SW480 (cell line): ENCODE results near the gene EEPD1.
"Not testable (repeated sequence)": the region's sequence is repeated elsewhere in the genome, so short reads cannot be mapped to it uniquely, and the experiment has no call there.

ENCODE experiments used
- DNase-seq: peaks from one replicate; pipeline ENCODE4 v3.0.0-alpha.2; 2016; ENCODE audit warnings: low spot score

Gene EEPD1

GRCh38 chr7:36152756-36153570 is at the start of gene EEPD1:
Gene EEPD1 (plus strand): TSS chr7:36153254. CDS start chr7:36154325, 1,071 bp downstream.
- peak; percentile 100 for DNase-seq

GRCh38 chr7:36103837-36104561 is 49.1 kb upstream of the EEPD1 start:
- no peak for DNase-seq

- DNase-seq = not testable (repeated sequence)
These were observed 45.8 kb upstream of the EEPD1 start for GRCh38 chr7:36106972-36107908.

DNA sequence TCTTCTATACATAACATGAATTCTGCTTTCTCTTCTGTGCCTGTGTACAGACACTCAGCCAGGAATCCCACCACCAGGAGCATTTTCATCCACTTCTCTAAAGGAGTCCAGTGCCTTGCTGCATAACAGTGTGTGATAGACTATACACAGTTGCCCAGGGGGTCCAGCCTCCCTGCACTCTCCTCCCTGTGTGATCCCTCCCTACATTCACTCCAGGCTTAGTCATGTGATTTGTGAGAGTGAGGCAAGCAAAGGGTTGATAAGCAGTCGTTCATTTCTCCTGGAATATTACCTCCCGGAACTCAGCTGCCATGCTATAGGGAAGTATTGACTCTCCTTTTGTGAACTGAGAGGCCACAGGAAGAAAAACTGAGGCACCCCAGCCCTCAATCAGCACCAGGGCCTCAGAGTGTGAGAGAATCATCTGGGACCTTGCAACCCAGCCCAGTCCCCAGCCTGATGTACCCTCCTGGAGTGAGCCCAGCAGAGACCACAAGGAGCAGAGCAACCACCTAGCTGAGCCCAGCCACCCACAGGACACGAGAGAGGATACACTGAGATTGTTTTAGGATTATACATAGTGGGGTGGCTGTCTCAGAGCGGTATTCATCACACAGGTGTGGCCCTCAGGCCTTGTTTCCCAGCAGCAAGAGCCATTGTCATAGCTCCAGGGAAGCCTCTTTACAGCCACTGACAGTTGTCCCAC is 45.0 kb upstream of the EEPD1 start:
- DNase-seq = no peak

GRCh38 chr7:36109013-36109627 is 43.9 kb upstream of the EEPD1 start:
- no peak for DNase-seq

DNA sequence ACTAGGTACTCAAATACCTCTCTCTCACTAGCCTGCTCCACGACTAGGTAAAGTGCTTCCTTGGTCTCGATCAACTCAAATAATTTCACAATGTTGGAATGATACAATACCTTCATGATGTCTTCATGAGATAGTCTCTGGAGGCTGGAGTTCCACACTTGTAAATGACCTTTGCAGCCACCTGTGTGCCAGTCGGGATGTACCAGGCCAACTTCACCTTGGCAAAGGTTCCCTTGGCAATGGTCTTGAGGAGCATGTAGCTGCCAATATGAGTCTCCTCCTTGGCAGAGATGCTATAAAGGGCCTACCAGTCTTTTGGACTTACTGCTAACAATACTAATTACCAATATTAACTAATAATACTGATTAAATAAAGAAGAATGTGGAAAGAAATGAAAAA is 42.5 kb upstream of the EEPD1 start:
- no peak for DNase-seq

- no peak for DNase-seq
These were observed 40.1 kb upstream of the EEPD1 start for GRCh38 chr7:36112969-36113368.

DNA sequence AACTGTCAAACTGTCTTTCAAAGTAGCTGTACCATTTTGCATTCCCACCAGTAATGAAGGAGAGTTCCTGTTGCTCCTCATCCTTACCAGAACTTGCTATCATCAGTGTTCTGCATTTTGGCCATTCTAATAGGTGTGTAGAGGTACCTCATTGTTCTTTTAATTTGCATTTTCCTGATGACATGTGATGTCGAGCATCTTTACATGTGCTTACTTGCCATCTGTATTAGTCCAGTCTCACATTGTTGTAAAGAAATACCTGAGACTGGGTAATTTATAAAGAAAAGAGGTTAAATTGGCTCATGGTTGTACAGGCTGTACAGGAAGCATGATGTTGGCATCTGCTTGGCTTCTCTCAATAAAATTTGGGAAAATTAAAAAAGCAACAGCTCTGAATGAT is 38.7 kb upstream of the EEPD1 start:
- DNase-seq = no peak

GRCh38 chr7:36115448-36116321 is 37.4 kb upstream of the EEPD1 start:
- DNase-seq = peak; percentile 98

DNA sequence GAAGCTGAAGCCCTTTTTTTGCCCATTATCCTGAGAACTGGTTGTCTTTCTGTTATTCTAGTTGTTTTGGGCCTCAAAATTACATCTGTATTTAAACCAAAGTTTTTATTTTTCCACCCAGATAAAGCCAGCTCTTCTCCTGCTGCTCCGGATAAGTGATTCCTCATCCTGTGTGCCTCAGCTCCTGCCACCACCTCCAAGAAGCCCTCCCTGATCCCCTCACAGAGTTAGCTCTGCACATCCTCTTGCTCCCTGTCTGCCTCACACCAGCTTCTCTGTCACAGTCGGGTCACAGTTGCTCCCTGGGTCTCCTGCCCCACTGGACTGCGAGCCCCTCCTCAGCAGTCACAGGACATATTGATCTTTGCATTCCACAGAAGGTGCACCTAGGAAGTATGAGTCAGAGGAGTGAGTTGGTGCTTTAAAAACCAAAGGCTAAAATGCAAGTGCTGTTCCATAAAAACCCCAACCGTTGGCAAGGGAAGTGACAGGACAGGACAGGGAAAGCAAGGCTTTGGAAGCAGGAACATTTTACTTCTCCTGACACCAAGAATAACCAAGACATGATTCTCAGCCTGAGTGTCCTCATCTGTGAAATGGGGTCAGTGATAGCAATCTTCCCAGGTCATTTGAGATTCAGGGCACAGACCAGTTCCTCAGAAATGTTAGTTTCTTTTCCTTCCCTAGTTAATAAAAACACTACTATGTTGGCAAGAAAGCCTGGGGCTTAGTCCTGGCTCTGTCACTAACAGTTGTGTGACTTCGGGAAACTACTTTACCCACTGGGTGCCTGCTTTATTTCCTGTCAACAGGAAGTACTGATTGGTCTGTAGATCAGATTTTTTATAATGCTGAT is 36.5 kb upstream of the EEPD1 start:
- DNase-seq = peak; percentile 62

DNA sequence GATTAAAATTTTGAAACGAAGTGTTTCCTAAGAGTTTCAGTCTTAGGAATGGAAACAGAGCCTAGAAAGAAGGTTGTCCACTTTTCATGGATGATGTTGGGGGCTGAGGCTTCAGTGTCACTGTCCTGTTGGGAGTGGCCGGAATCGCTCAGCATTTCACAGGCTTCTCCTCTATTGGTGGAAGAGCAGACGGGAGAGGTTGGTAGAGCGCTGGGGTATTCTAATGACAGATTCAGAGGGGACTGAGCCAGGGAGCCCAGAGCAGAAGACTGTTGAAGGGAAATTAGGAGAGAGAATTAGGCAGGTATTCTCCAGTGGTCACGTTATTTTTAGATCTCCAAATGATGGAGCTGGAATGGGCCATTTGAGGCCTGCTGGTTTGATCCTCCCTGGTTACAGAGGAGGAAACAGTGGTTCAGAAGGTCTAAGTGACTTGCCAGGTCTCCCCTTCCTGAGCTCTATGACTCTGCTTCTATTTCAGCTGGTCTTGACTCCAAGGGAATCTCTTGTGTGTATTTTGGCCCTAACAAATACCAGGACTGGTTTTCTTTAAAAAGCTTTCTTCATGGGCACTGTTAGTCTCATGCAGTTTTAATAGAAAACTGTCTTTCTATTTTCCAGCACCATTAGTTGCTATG is 35.7 kb upstream of the EEPD1 start:
- DNase-seq = no peak

- no peak for DNase-seq
These were observed 34.7 kb upstream of the EEPD1 start for GRCh38 chr7:36118344-36118743.

- no peak for DNase-seq
These were observed 33.9 kb upstream of the EEPD1 start for GRCh38 chr7:36119005-36119706.

DNA sequence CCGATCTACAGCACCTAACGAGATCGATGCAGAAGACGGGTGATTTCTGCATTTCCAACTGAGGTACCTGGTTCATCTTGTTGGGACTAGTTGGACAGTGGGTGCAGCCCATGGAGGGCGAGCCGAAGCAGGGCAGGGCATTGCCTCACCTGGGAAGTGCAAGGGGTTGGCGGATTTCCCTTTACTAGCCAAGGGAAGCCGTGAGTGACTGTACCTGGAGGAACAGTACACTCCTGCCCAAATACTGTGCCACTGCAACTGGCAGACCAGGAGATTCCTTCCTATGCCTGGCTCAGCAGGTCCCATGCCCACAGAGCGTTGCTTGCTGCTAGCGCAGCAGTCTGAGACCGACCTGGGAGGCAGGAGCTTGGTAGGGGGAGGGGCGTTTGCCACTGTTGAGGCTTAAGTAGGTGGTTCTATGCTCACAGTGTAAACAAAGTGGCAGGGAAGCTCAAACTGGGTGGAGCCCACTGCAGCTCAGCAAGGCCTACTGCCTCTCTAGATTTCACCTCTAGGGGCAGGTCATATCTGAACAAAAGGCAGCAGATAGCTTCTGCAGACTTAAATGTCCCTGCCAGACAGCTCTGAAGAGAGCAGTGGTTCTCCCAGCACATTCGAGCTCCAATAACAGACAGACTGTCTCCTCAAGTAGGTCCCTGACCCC is 32.9 kb upstream of the EEPD1 start:
- not testable (repeated sequence) for DNase-seq

DNA sequence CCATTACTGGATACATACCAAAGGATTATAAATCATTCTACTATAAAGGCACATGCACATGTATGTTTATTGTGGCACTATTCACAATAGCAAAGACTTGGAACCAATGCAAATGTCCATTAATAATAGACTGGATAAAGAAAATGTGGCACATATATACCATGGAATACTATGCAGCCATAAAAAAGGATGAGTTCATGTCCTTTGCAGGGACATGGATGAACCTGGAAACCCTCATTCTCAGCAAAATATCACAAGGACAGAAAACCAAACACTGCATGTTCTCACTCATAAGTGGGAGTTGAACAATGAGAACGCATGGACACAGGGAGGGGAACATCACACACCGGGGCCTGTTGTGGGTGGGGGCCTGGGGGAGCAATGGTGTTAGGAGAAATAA is 27.4 kb upstream of the EEPD1 start:
- DNase-seq = not testable (repeated sequence)

- DNase-seq = peak; percentile 38
These were observed 25.8 kb upstream of the EEPD1 start for GRCh38 chr7:36127075-36127740.
